ENCODE data around the gene OSBP2. TPM values are rescaled to one million over a fixed set of nuclear protein-coding genes. Genes with fewer than 3 reads are reported as not detected.

OSBP2 gene
- polyA plus RNA-seq, 2 of the 4 experiments (the other 2 are of a cell fraction) = 2.7 to 6.0 TPM

GRCh38 chr22:30893434-30894370 lies 199.0 kb downstream of the OSBP2 start:
- ChIA-PET CTCF (interaction anchor here (0.8 to 1.4 kb wide), 5 partner anchors 11 to 130 kb away, joined by 3 to 5 read pairs (median 3); no protein-coding TSS in a partner anchor), POLR2A (no interaction called here)
- ATAC-seq (no peak), DNase-seq (ENCODE audit: low read depth in 1 of 2, low spot score in 1 of 2) (no peak), FAIRE-seq (no peak)
- Histone ChIP-seq H3K9me3 (no peaks in the 10 kb centered on the region), H3K4me3 (no peak overlapping the region), H3K4me2 (no peak overlapping the region), H3K27ac (no peak overlapping the region), H3K4me1 (no peaks in the 10 kb centered on the region)
- TF ChIP-seq SREBF2 (IDR thresholded peaks at IDR 0.05) (no peak), E2F6 (IDR thresholded peaks at IDR 0.05; ENCODE audit: borderline replicate concordance, low read depth) (no peak), MAX (IDR thresholded peaks at IDR 0.05) (no peak), RFX5 (IDR thresholded peaks at IDR 0.05) (no peak), HOXB13 (CRISPR knock-in tag; IDR thresholded peaks at IDR 0.05; ENCODE audit: low read depth) (no peak), GATA3 (IDR thresholded peaks at IDR 0.05; ENCODE audit: borderline replicate concordance) (no peak), HDAC2 (IDR thresholded peaks at IDR 0.05) (no peak), HOXA7 (CRISPR knock-in tag; IDR thresholded peaks at IDR 0.05) (no peak), HMGXB4 (CRISPR knock-in tag; IDR thresholded peaks at IDR 0.05; ENCODE audit: borderline replicate concordance) (no peak), NR3C1 (IDR thresholded peaks at IDR 0.05) (no peak), BCL3 (IDR thresholded peaks at IDR 0.05) (no peak), HOXB5 (CRISPR knock-in tag; IDR thresholded peaks at IDR 0.05) (no peak), FOSB (CRISPR knock-in tag; IDR thresholded peaks at IDR 0.05) (no peak), ATOH8 (CRISPR knock-in tag; IDR thresholded peaks at IDR 0.05; ENCODE audit: low read depth) (no peak)
- 80% methylated on average over 7 of the region's 23 CpGs for WGBS (ENCODE audit: missing lambda C conversion rate)

- no peak overlapping the region for H3K27ac ChIP-seq
- TF ChIP-seq EHMT2 (IDR thresholded peaks at IDR 0.05; ENCODE audit: low read depth) = no peak
- CTCF ChIA-PET = interaction anchor here (0.9 to 1.4 kb wide), 4 partner anchors 19 to 131 kb away, joined by 3 to 5 read pairs (median 4); no protein-coding TSS in a partner anchor
- POLR2A ChIA-PET = no interaction called here
- DNase-seq (ENCODE audit: low read depth in 1 of 2, low spot score in 1 of 2) = no peak
- H3K4me1 ChIP-seq = no peaks in the 10 kb centered on the region
- H3K9me3 ChIP-seq = no peaks in the 10 kb centered on the region
- FAIRE-seq = no peak
- no peak for ATAC-seq
- WGBS (ENCODE audit: missing lambda C conversion rate) = 84% methylated on average over 3 of the region's 3 CpGs
- H3K4me2 ChIP-seq = no peak overlapping the region
- no peak overlapping the region for H3K4me3 ChIP-seq
Observed at GRCh38 chr22:30894371-30894740, 199.7 kb downstream of the OSBP2 start.

Measured in A549 (cell line).